ENCODE measurements around the gene EPHB1.
A peak's percentile ranks its signal among the peaks of the same experiment; 100 is the strongest.

The EPHB1 gene

GRCh38 chr3:135068011-135068410 lies 273.0 kb downstream of the EPHB1 start:
- Histone ChIP-seq H3K9me3 (ENCODE audit: insufficient read depth, low read length) (peaks cover 12% of the 10 kb centered on the region), H3K4me3 (ENCODE audit: insufficient read length, low read depth) (no peak overlapping the region), H3K9ac (ENCODE audit: insufficient read length, low read depth) (peak overlapping the region; percentile 62), H3K4me1 (ENCODE audit: insufficient read depth, insufficient read length) (no peaks in the 10 kb centered on the region), H3K27me3 (ENCODE audit: insufficient read depth, insufficient read length) (no peaks in the 10 kb centered on the region), H3K36me3 (ENCODE audit: insufficient read depth, insufficient read length, low read length) (no peaks in the 10 kb centered on the region)
- no peak for DNase-seq (ENCODE audit: low read depth, low spot score)
- TF ChIP-seq ZNF274 (IDR thresholded peaks at IDR 0.05; ENCODE audit: low read depth, low read length) (no peak), SUZ12 (IDR thresholded peaks at IDR 0.05; ENCODE audit: extremely low read depth, insufficient read depth, insufficient read length) (no peak), YY1 (IDR thresholded peaks at IDR 0.05; ENCODE audit: insufficient read depth, insufficient read length) (no peak)

- Histone ChIP-seq H3K27me3 (ENCODE audit: insufficient read depth, insufficient read length) (no peaks in the 10 kb centered on the region), H3K4me1 (ENCODE audit: insufficient read depth, insufficient read length) (no peaks in the 10 kb centered on the region), H3K36me3 (ENCODE audit: insufficient read depth, insufficient read length, low read length) (no peaks in the 10 kb centered on the region), H3K9ac (ENCODE audit: insufficient read length, low read depth) (no peak overlapping the region), H3K4me3 (ENCODE audit: insufficient read length, low read depth) (no peak overlapping the region), H3K9me3 (ENCODE audit: insufficient read depth, low read length) (peaks cover 12% of the 10 kb centered on the region)
- no peak for TF ChIP-seq YY1 (IDR thresholded peaks at IDR 0.05; ENCODE audit: insufficient read depth, insufficient read length)
- TF ChIP-seq SUZ12 (IDR thresholded peaks at IDR 0.05; ENCODE audit: extremely low read depth, insufficient read depth, insufficient read length), result no peak
- DNase-seq (ENCODE audit: low read depth, low spot score), result no peak
Observed at GRCh38 chr3:135069406-135069805, 274.3 kb downstream of the EPHB1 start.

GRCh38 chr3:135071483-135071882 lies 276.4 kb downstream of the EPHB1 start:
- H3K9me3 ChIP-seq (ENCODE audit: insufficient read depth, low read length), result peaks cover 5% of the 10 kb centered on the region
- TF ChIP-seq SUZ12 (IDR thresholded peaks at IDR 0.05; ENCODE audit: extremely low read depth, insufficient read depth, insufficient read length) (no peak), YY1 (IDR thresholded peaks at IDR 0.05; ENCODE audit: insufficient read depth, insufficient read length) (no peak), ZNF274 (IDR thresholded peaks at IDR 0.05; ENCODE audit: low read depth, low read length) (no peak)
- DNase-seq (ENCODE audit: low read depth, low spot score), result no peak

GRCh38 chr3:135072431-135072830 lies 277.4 kb downstream of the EPHB1 start:
- no peaks in the 10 kb centered on the region for H3K4me1 ChIP-seq (ENCODE audit: insufficient read depth, insufficient read length)
- no peaks in the 10 kb centered on the region for H3K27me3 ChIP-seq (ENCODE audit: insufficient read depth, insufficient read length)
- H3K36me3 ChIP-seq (ENCODE audit: insufficient read depth, insufficient read length, low read length), result no peaks in the 10 kb centered on the region
- TF ChIP-seq SUZ12 (IDR thresholded peaks at IDR 0.05; ENCODE audit: extremely low read depth, insufficient read depth, insufficient read length), result no peak
- TF ChIP-seq ZNF274 (IDR thresholded peaks at IDR 0.05; ENCODE audit: low read depth, low read length), result no peak
- no peak for TF ChIP-seq YY1 (IDR thresholded peaks at IDR 0.05; ENCODE audit: insufficient read depth, insufficient read length)
- no peak for DNase-seq (ENCODE audit: low read depth, low spot score)
- H3K9ac ChIP-seq (ENCODE audit: insufficient read length, low read depth), result no peak overlapping the region
- no peak overlapping the region for H3K4me3 ChIP-seq (ENCODE audit: insufficient read length, low read depth)
- H3K9me3 ChIP-seq (ENCODE audit: insufficient read depth, low read length), result peaks cover 5% of the 10 kb centered on the region

More at GRCh38 chr3:135071483-135071882, 276.4 kb downstream of the EPHB1 start:
- Histone ChIP-seq H3K4me3 (ENCODE audit: insufficient read length, low read depth) (no peak overlapping the region), H3K4me1 (ENCODE audit: insufficient read depth, insufficient read length) (no peaks in the 10 kb centered on the region), H3K9ac (ENCODE audit: insufficient read length, low read depth) (no peak overlapping the region), H3K27me3 (ENCODE audit: insufficient read depth, insufficient read length) (no peaks in the 10 kb centered on the region), H3K36me3 (ENCODE audit: insufficient read depth, insufficient read length, low read length) (no peaks in the 10 kb centered on the region)

GRCh38 chr3:135075157-135075556 lies 280.1 kb downstream of the EPHB1 start:
- DNase-seq (ENCODE audit: low read depth, low spot score), result no peak
- Histone ChIP-seq H3K9ac (ENCODE audit: insufficient read length, low read depth) (no peak overlapping the region), H3K36me3 (ENCODE audit: insufficient read depth, insufficient read length, low read length) (no peaks in the 10 kb centered on the region), H3K9me3 (ENCODE audit: insufficient read depth, low read length) (peaks cover 5% of the 10 kb centered on the region), H3K4me3 (ENCODE audit: insufficient read length, low read depth) (no peak overlapping the region), H3K27me3 (ENCODE audit: insufficient read depth, insufficient read length) (no peaks in the 10 kb centered on the region), H3K4me1 (ENCODE audit: insufficient read depth, insufficient read length) (no peaks in the 10 kb centered on the region)
- TF ChIP-seq SUZ12 (IDR thresholded peaks at IDR 0.05; ENCODE audit: extremely low read depth, insufficient read depth, insufficient read length), result no peak

GRCh38 chr3:135076341-135076740 lies 281.3 kb downstream of the EPHB1 start:
- Histone ChIP-seq H3K27me3 (ENCODE audit: insufficient read depth, insufficient read length) (no peaks in the 10 kb centered on the region), H3K9me3 (ENCODE audit: insufficient read depth, low read length) (peaks cover 5% of the 10 kb centered on the region), H3K36me3 (ENCODE audit: insufficient read depth, insufficient read length, low read length) (no peaks in the 10 kb centered on the region), H3K4me3 (ENCODE audit: insufficient read length, low read depth) (no peak overlapping the region), H3K4me1 (ENCODE audit: insufficient read depth, insufficient read length) (no peaks in the 10 kb centered on the region), H3K9ac (ENCODE audit: insufficient read length, low read depth) (no peak overlapping the region)
- TF ChIP-seq YY1 (IDR thresholded peaks at IDR 0.05; ENCODE audit: insufficient read depth, insufficient read length) (no peak), ZNF274 (IDR thresholded peaks at IDR 0.05; ENCODE audit: low read depth, low read length) (no peak), SUZ12 (IDR thresholded peaks at IDR 0.05; ENCODE audit: extremely low read depth, insufficient read depth, insufficient read length) (no peak)
- no peak for DNase-seq (ENCODE audit: low read depth, low spot score)

- H3K4me1 ChIP-seq (ENCODE audit: insufficient read depth, insufficient read length), result no peaks in the 10 kb centered on the region
Observed at GRCh38 chr3:135077186-135077585, 282.1 kb downstream of the EPHB1 start.

GRCh38 chr3:135078283-135078682 lies 283.2 kb downstream of the EPHB1 start:
- no peak for DNase-seq (ENCODE audit: low read depth, low spot score)
- H3K9ac ChIP-seq (ENCODE audit: insufficient read length, low read depth), result no peak overlapping the region
- TF ChIP-seq SUZ12 (IDR thresholded peaks at IDR 0.05; ENCODE audit: extremely low read depth, insufficient read depth, insufficient read length) (no peak), ZNF274 (IDR thresholded peaks at IDR 0.05; ENCODE audit: low read depth, low read length) (no peak), YY1 (IDR thresholded peaks at IDR 0.05; ENCODE audit: insufficient read depth, insufficient read length) (no peak)
- H3K4me3 ChIP-seq (ENCODE audit: insufficient read length, low read depth), result no peak overlapping the region
- peaks cover 3% of the 10 kb centered on the region for H3K4me1 ChIP-seq (ENCODE audit: insufficient read depth, insufficient read length)
- H3K27me3 ChIP-seq (ENCODE audit: insufficient read depth, insufficient read length), result no peaks in the 10 kb centered on the region
- H3K36me3 ChIP-seq (ENCODE audit: insufficient read depth, insufficient read length, low read length), result no peaks in the 10 kb centered on the region
- peaks cover 5% of the 10 kb centered on the region for H3K9me3 ChIP-seq (ENCODE audit: insufficient read depth, low read length)

More at GRCh38 chr3:135077186-135077585, 282.1 kb downstream of the EPHB1 start:
- DNase-seq (ENCODE audit: low read depth, low spot score), result no peak
- TF ChIP-seq ZNF274 (IDR thresholded peaks at IDR 0.05; ENCODE audit: low read depth, low read length) (no peak), YY1 (IDR thresholded peaks at IDR 0.05; ENCODE audit: insufficient read depth, insufficient read length) (no peak), SUZ12 (IDR thresholded peaks at IDR 0.05; ENCODE audit: extremely low read depth, insufficient read depth, insufficient read length) (no peak)
- no peak overlapping the region for H3K4me3 ChIP-seq (ENCODE audit: insufficient read length, low read depth)
- no peaks in the 10 kb centered on the region for H3K36me3 ChIP-seq (ENCODE audit: insufficient read depth, insufficient read length, low read length)
- no peak overlapping the region for H3K9ac ChIP-seq (ENCODE audit: insufficient read length, low read depth)
- H3K27me3 ChIP-seq (ENCODE audit: insufficient read depth, insufficient read length), result no peaks in the 10 kb centered on the region
- peaks cover 5% of the 10 kb centered on the region for H3K9me3 ChIP-seq (ENCODE audit: insufficient read depth, low read length)

All from NT2/D1 (cell line).